Neural cell (in vitro differentiated cells): ENCODE data around the gene GALNT13. TPM values are rescaled to one million over a fixed set of nuclear protein-coding genes. Genes with fewer than 3 reads are reported as not detected.

ENCODE experiments used
- H2AFZ ChIP-seq: fragments of 200-600, 300-800 bp; sonication (generic), shearing (Covaris generic); 2 replicates; pipeline ENCODE4 v1.6.0; 2014; ENCODE audit warnings: low read depth, mild to moderate bottlenecking, antibody characterized with exemption, low read length, moderate library complexity
- H3F3A ChIP-seq: fragments of 200-600 bp; shearing (Covaris generic); 2 replicates; pipeline ENCODE4 v1.6.1; 2016; ENCODE audit warnings: mild to moderate bottlenecking, moderate library complexity, mixed read lengths, antibody characterized with exemption, low read length; ENCODE audit not compliant: insufficient read depth, poor library complexity, severe bottlenecking
- H3K27ac ChIP-seq: fragments of 200-600, 300-800 bp; sonication (generic), shearing (Covaris generic); 2 replicates; pipeline ENCODE4 v1.5.1; 2014; ENCODE audit warnings: mild to moderate bottlenecking, low read length, moderate library complexity
- H3K27me3 ChIP-seq: fragments of 300-800, 200-600 bp; sonication (generic), shearing (Covaris generic); 2 replicates; pipeline ENCODE4 v1.6.0; 2014; ENCODE audit warnings: mild to moderate bottlenecking, low read depth, low read length, moderate library complexity; ENCODE audit not compliant: insufficient read depth
- H3K36me3 ChIP-seq: fragments of 300-800, 200-600 bp; sonication (generic), shearing (Covaris generic); 2 replicates; pipeline ENCODE4 v1.5.1; 2014; ENCODE audit warnings: mild to moderate bottlenecking, antibody characterized with exemption, low read length, moderate library complexity; ENCODE audit not compliant: insufficient read depth
- H3K4me2 ChIP-seq: fragments of 300-800, 200-600 bp; sonication (generic), shearing (Covaris generic); 2 replicates; pipeline ENCODE4 v1.6.0; 2014; ENCODE audit warnings: mild to moderate bottlenecking, low read length
- H3K4me3 ChIP-seq: fragments of 300-800, 200-600 bp; sonication (generic), shearing (Covaris generic); 2 replicates; pipeline ENCODE4 v1.5.1; 2014; ENCODE audit warnings: mild to moderate bottlenecking, low read length, moderate library complexity
- H3K79me2 ChIP-seq: fragments of 200-600 bp; shearing (Covaris generic); replicated peaks from 2 replicates; pipeline ENCODE4 v1.6.0; 2014; ENCODE audit warnings: mild to moderate bottlenecking, low read length, moderate library complexity; ENCODE audit not compliant: insufficient read depth
- H3K9ac ChIP-seq: fragments of 300-800, 200-600 bp; sonication (generic), shearing (Covaris generic); 2 replicates; pipeline ENCODE4 v1.6.1; 2016; ENCODE audit warnings: mild to moderate bottlenecking, low read length, mixed read lengths
- H3K9me2 ChIP-seq: fragments of 200-600 bp; shearing (Covaris generic); 2 replicates; pipeline ENCODE4 v1.6.1; 2016; ENCODE audit warnings: mild to moderate bottlenecking, low read length, mixed read lengths; ENCODE audit not compliant: insufficient read depth
- H3K9me3 ChIP-seq: fragments of 200-600, 300-800 bp; sonication (generic), shearing (Covaris generic); 2 replicates; pipeline ENCODE4 v1.6.1; 2016; ENCODE audit warnings: mild to moderate bottlenecking, mixed run types, low read length, moderate library complexity, mixed read lengths
- H4K20me1 ChIP-seq: fragments of 200-600 bp; shearing (Covaris generic); 2 replicates; pipeline ENCODE4 v1.6.1; 2016; ENCODE audit warnings: mild to moderate bottlenecking, mixed run types; ENCODE audit not compliant: insufficient read depth
- EP300 ChIP-seq: fragments of 450-650 bp; conservative IDR thresholded peaks from 2 replicates; pipeline ENCODE4 v1.6.1; 2014; ENCODE audit warnings: antibody characterized with exemption, mild to moderate bottlenecking, moderate library complexity; ENCODE audit not compliant: poor library complexity, severe bottlenecking
- EZH2 ChIP-seq: fragments of 200-600, 300-800 bp; shearing (Covaris generic), sonication (generic); IDR thresholded peaks from 2 replicates; pipeline ENCODE4 v1.6.1; 2014; ENCODE audit warnings: antibody characterized with exemption, low read length, borderline replicate concordance, mild to moderate bottlenecking; ENCODE audit not compliant: insufficient read depth, poor library complexity, severe bottlenecking
- MXI1 ChIP-seq: fragments of 450-650 bp; conservative IDR thresholded peaks from 2 replicates; pipeline ENCODE4 v1.6.1; 2014; ENCODE audit warnings: antibody characterized with exemption, mild to moderate bottlenecking; ENCODE audit not compliant: poor library complexity, severe bottlenecking
- POLR2AphosphoS5 ChIP-seq: IDR thresholded peaks from 2 replicates; pipeline ENCODE4 v1.6.1; 2012
- RAD21 ChIP-seq: fragments of 450-650 bp; conservative IDR thresholded peaks from 2 replicates; pipeline ENCODE4 v1.6.1; 2014; ENCODE audit warnings: antibody characterized with exemption, mild to moderate bottlenecking, moderate library complexity
- SMC3 ChIP-seq: fragments of 450-650 bp; conservative IDR thresholded peaks from 2 replicates; pipeline ENCODE4 v1.6.1; 2014; ENCODE audit warnings: antibody characterized with exemption, mild to moderate bottlenecking, moderate library complexity; ENCODE audit not compliant: poor library complexity
- TAF1 ChIP-seq: IDR thresholded peaks from 2 replicates; pipeline ENCODE4 v1.6.1; 2012; ENCODE audit warnings: low read depth
- polyA plus RNA-seq: library from polyadenylated mRNA; depleted of rRNA; stranded (reverse); fragments of >200 nt; gene quantifications from 2 replicates; pipeline ENCODE4 v1.2.3, GENCODE V29; 2014
- TF ChIP-seq, protein P1 (sequence below): fragments of 450-650 bp; IDR thresholded peaks from 2 replicates; pipeline ENCODE4 v1.5.1; 2014; ENCODE audit warnings: antibody characterized with exemption, mild to moderate bottlenecking, moderate library complexity; ENCODE audit not compliant: poor library complexity, severe bottlenecking
- TF ChIP-seq, protein P2 (sequence below): IDR thresholded peaks from 2 replicates; pipeline ENCODE4 v1.6.1; 2012; ENCODE audit warnings: borderline replicate concordance

Gene GALNT13
- polyA plus RNA-seq, 1 donor from 2014 or later: 12.4 TPM

DNA sequence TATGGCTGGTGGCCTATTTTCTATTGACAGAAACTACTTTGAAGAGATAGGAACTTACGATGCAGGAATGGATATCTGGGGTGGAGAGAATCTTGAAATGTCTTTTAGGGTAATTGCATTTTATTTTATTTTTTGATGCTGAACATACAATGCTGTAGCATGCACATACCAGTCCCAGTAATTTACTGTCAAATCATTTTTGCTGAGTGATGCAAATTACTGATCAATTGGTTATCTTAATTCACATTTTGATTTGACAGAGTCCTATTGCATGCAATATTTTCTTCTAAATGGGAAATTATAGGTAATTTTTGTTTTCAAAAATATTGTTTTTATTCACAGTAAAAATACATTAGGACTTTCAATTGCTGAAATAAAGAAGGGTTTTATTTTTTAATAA is 387.3 kb downstream of the GALNT13 start:
- H3K4me3 ChIP-seq: no peak overlapping the region
- no peak overlapping the region for H3K9ac ChIP-seq
- H2AFZ ChIP-seq: no peak overlapping the region
- H3K4me2 ChIP-seq: no peak overlapping the region
- H3K79me2 ChIP-seq: no peaks in the 10 kb centered on the region
- H3K27ac ChIP-seq: no peak overlapping the region
- H3K9me2 ChIP-seq: no peaks in the 10 kb centered on the region
- H3K27me3 ChIP-seq: no peaks in the 10 kb centered on the region
- H3F3A ChIP-seq: no peaks in the 10 kb centered on the region
- H3K36me3 ChIP-seq: no peaks in the 10 kb centered on the region
- no peak for TF ChIP-seq MXI1
- TF ChIP-seq, protein P1, sequence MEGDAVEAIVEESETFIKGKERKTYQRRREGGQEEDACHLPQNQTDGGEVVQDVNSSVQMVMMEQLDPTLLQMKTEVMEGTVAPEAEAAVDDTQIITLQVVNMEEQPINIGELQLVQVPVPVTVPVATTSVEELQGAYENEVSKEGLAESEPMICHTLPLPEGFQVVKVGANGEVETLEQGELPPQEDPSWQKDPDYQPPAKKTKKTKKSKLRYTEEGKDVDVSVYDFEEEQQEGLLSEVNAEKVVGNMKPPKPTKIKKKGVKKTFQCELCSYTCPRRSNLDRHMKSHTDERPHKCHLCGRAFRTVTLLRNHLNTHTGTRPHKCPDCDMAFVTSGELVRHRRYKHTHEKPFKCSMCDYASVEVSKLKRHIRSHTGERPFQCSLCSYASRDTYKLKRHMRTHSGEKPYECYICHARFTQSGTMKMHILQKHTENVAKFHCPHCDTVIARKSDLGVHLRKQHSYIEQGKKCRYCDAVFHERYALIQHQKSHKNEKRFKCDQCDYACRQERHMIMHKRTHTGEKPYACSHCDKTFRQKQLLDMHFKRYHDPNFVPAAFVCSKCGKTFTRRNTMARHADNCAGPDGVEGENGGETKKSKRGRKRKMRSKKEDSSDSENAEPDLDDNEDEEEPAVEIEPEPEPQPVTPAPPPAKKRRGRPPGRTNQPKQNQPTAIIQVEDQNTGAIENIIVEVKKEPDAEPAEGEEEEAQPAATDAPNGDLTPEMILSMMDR: no peak
- no peak for TF ChIP-seq POLR2AphosphoS5
- TF ChIP-seq TAF1: no peak
- TF ChIP-seq RAD21: no peak
- TF ChIP-seq SMC3: no peak
- no peak for TF ChIP-seq EZH2
- TF ChIP-seq, protein P2, sequence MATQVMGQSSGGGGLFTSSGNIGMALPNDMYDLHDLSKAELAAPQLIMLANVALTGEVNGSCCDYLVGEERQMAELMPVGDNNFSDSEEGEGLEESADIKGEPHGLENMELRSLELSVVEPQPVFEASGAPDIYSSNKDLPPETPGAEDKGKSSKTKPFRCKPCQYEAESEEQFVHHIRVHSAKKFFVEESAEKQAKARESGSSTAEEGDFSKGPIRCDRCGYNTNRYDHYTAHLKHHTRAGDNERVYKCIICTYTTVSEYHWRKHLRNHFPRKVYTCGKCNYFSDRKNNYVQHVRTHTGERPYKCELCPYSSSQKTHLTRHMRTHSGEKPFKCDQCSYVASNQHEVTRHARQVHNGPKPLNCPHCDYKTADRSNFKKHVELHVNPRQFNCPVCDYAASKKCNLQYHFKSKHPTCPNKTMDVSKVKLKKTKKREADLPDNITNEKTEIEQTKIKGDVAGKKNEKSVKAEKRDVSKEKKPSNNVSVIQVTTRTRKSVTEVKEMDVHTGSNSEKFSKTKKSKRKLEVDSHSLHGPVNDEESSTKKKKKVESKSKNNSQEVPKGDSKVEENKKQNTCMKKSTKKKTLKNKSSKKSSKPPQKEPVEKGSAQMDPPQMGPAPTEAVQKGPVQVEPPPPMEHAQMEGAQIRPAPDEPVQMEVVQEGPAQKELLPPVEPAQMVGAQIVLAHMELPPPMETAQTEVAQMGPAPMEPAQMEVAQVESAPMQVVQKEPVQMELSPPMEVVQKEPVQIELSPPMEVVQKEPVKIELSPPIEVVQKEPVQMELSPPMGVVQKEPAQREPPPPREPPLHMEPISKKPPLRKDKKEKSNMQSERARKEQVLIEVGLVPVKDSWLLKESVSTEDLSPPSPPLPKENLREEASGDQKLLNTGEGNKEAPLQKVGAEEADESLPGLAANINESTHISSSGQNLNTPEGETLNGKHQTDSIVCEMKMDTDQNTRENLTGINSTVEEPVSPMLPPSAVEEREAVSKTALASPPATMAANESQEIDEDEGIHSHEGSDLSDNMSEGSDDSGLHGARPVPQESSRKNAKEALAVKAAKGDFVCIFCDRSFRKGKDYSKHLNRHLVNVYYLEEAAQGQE: no peak
- TF ChIP-seq EP300: no peak
- no peaks in the 10 kb centered on the region for H4K20me1 ChIP-seq
- no peaks in the 10 kb centered on the region for H3K9me3 ChIP-seq

DNA sequence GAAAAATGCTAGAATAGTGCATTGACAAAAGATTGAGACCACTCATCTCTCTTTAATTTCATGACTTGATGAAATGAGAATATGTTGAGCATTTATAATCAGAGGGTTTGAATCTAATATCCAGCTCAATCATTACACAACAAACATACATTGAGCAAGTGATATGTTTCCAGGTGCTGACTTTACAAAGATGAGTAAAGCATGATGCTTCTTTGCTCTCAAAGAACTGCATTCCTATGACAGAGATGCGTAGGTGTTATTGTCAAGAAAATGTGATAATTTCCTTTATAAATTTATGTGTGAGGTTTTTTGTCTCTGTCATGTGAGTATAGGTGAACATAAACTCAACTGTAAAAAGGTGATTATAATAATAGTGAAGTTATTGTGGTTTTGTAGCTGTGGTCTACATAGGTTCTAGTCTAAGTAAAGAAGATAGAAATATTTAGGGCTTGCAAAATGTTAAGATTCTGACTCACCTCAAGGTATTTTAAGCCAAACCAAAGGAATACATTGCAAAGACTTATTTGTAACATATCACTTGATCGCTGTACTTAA is 389.8 kb downstream of the GALNT13 start:
- H3K27ac ChIP-seq: no peak overlapping the region
- H3K79me2 ChIP-seq: no peaks in the 10 kb centered on the region
- no peaks in the 10 kb centered on the region for H4K20me1 ChIP-seq
- H2AFZ ChIP-seq: no peak overlapping the region
- no peaks in the 10 kb centered on the region for H3K9me2 ChIP-seq
- no peak overlapping the region for H3K9ac ChIP-seq
- no peaks in the 10 kb centered on the region for H3F3A ChIP-seq
- H3K36me3 ChIP-seq: no peaks in the 10 kb centered on the region
- H3K9me3 ChIP-seq: no peaks in the 10 kb centered on the region
- no peak overlapping the region for H3K4me3 ChIP-seq
- no peak overlapping the region for H3K4me2 ChIP-seq
- TF ChIP-seq EP300 (no peak), MXI1 (no peak), RAD21 (no peak), SMC3 (no peak), TAF1 (no peak), EZH2 (no peak), POLR2AphosphoS5 (no peak)
- TF ChIP-seq, protein P2: no peak
- TF ChIP-seq, protein P1: no peak
- H3K27me3 ChIP-seq: no peaks in the 10 kb centered on the region
